Endothelial cell of umbilical vein (primary cell): ENCODE data around the gene MACF1.

ENCODE experiments used
- POLR2A ChIP-seq: IDR thresholded peaks from 2 replicates; pipeline ENCODE4 v1.6.1; 2012; ENCODE audit warnings: low read depth, mild to moderate bottlenecking, control low read depth, low read length
- POLR2AphosphoS5 ChIP-seq: IDR thresholded peaks from 2 replicates; pipeline ENCODE4 v1.6.1; 2012; ENCODE audit warnings: low read depth, mild to moderate bottlenecking, control low read depth, low read length, moderate library complexity; ENCODE audit not compliant: insufficient read depth
- TF ChIP-seq, protein P1 (sequence below), 2 donors: IDR thresholded peaks; 1 replicate in 1 of 2; 2 replicates in 1 of 2; pipeline ENCODE4 v1.5.1; 2011; ENCODE audit warnings: low read length in 2 of 2, mild to moderate bottlenecking in 2 of 2, moderate library complexity in 2 of 2, control low read depth in 1 of 2, inconsistent platforms in 1 of 2, low read depth in 1 of 2; ENCODE audit not compliant: insufficient read depth in 1 of 2; ENCODE audit errors: extremely low read depth in 1 of 2

DNA sequence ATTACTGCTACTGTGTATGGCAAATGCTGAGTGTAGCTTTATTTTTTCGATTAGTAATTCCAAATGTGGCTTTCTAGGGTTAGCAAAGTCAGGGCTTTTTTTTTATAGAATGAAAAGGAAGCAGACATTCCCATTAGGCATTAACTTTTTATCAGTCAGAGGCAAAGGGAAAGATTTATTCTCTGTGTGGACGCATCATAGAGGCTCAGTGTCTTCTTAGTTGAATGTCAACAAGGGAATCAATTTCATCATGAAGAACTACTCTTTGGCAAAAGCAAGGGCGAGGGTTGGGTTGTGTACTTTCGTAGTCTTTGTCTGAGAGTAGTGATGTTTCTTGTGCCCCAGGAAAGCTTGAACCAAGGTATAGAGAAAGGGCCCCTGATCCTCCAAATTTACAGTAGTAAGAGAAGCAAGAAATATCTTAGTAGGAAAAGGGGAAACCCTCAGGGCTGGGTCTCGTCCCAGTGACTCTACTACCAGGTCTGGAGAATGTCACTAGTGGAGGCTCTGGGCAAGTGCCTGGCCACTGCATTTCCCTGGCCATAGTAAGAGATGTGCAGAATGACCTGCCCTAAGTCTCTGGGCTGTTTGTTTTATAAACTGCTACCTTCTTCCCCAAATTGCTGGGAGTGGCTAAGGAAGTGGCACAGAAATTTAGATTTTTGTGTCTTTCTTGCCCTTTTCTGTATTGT is 30.0 kb upstream of the MACF1 start:
- TF ChIP-seq POLR2A (no peak), POLR2AphosphoS5 (no peak)
- TF ChIP-seq, protein P1, sequence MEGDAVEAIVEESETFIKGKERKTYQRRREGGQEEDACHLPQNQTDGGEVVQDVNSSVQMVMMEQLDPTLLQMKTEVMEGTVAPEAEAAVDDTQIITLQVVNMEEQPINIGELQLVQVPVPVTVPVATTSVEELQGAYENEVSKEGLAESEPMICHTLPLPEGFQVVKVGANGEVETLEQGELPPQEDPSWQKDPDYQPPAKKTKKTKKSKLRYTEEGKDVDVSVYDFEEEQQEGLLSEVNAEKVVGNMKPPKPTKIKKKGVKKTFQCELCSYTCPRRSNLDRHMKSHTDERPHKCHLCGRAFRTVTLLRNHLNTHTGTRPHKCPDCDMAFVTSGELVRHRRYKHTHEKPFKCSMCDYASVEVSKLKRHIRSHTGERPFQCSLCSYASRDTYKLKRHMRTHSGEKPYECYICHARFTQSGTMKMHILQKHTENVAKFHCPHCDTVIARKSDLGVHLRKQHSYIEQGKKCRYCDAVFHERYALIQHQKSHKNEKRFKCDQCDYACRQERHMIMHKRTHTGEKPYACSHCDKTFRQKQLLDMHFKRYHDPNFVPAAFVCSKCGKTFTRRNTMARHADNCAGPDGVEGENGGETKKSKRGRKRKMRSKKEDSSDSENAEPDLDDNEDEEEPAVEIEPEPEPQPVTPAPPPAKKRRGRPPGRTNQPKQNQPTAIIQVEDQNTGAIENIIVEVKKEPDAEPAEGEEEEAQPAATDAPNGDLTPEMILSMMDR (IDR thresholded peaks at IDR 0.05; ENCODE audit: extremely low read depth in 1 of 2, insufficient read depth in 1 of 2, low read depth in 1 of 2, low read length in 2 of 2), result no peak
